NCI-H2171 treated with DMSO at 0.1 percent for 48 hours (cell line): ENCODE results near the gene ZNF804B.

Experiments used
- DNase-seq: peaks from one replicate; lab custom pipeline; 2025; lab: John Stamatoyannopoulos, UW

The ZNF804B gene

DNA sequence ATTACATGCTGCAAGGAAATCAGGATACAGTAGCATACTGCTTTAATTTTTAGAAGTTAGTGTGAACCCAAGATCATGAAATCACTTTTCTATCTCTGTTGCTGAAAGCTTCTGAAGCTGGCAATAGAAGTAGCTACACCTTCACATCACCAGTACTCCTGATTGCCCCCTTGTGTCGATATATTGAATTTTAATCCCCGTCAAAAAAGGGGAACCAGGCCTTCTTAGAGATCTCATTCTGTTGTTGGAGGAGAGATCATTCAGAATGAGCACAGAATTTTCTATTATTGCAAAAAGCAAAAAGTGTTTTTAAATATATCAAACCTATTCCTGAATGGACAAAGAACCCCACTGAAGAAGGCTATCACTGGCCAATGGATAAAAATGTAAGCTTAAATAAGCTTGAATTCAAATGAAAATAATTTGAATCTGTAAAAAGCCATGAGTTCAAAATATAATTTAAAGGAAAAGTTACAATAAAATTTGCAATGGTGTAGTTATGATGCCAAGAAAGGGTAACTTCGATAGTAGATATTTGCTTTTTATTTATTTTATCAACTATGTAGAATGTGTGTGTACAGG, 75.7 kb downstream of the ZNF804B start:
- DNase-seq: peak; percentile 43

DNA sequence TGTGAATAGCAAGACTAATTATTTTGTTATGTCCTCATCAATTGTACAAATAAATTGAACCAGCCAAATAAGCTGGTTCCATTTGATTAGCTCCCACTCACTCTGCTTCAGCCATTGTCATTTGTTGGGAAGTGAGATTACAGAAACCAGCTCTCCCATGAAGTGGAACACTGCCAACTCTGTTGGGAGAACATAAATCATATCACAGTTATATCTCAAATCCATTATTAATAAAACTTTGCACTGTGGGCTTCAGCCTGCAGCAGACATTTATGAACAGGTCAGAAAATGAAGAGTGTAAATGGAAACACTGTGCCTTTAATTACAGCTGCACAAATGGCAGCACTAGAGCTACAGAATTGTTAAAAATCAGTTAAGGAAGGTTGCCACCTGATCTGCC, 82.7 kb downstream of the ZNF804B start:
- DNase-seq: no peak

GRCh38 chr7:88845091-88845490, 85.6 kb downstream of the ZNF804B start:
- DNase-seq: no peak

DNA sequence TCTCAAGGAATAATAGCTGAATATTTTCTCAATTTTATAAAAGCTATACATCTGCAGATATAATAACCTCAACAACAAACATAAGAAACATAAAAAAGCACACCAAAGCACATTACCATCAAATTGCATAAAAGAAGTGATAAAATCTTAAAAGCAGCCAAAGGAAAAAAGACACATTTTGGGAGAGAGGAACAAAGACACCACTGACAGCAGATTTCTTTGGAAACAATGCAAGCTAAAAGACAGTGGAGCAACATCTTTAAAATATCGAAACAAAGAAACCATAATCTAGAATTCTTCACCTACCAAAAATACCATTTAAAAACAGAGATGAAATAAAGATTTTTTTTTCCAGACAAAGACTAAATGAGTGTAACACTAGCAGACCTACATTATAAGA, 91.7 kb downstream of the ZNF804B start:
- no peak for DNase-seq

DNA sequence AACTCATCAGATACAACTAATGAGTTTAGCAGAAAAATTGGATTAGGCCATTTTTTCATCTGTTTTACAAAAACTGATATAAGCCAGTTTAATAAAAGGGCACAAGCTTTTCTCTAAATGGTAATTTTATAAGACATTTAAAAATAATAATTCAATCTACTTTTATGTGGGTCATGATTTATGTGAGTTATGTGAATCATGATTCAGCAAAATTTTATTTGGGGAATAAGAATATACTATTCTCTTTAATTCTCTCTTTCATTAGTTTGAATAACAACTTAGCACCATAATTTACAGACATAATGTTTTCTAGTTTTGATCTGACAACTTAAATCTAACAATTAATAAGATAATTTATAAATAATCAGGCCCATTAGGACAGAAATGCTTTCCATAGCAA, 99.8 kb downstream of the ZNF804B start:
- DNase-seq: no peak

GRCh38 chr7:88866265-88866863, 106.9 kb downstream of the ZNF804B start:
- DNase-seq: no peak

GRCh38 chr7:88867158-88867557, 107.7 kb downstream of the ZNF804B start:
- no peak for DNase-seq

DNA sequence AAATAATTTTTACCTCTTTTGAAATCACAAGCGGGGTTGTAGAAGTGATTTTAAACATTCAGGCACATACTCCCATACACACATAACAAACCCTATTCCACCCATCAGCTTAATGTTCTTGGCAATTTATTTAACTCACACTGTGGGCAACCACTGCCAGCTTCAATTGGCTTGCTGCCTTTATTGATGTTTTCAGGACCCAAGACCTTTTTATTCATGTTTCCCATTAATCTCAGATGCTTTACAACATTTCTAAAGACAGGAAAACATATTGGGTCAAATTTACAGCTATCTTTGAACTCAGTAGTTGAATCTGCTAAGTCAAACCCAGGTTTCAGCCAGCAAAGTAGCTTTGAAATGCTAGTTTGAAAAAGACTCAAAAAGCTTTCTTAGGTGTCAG, 109.0 kb downstream of the ZNF804B start:
- no peak for DNase-seq

GRCh38 chr7:88881136-88881535, 121.6 kb downstream of the ZNF804B start:
- DNase-seq: no peak

DNA sequence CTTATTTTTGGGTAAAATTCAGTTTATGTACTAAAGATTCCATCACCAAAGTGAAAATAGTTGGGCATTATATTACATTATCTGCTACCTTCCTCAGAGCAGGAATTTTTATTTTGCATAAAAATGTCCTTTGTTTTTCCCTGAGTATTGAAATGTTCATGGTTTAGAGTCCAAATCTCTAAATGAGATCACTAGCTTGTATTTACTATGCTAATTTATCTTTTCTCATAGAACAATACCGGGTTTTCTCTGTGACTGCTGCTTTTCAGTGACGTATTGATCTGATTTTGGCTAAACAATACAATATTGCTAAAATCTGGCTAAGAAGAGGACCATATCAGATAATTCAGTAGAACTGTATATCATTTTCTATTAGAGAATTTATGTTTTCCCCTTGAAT, 125.6 kb downstream of the ZNF804B start:
- DNase-seq: no peak

- DNase-seq: no peak
These were observed 129.2 kb downstream of the ZNF804B start for GRCh38 chr7:88888684-88889083.

- DNase-seq: no peak
These were observed 151.0 kb downstream of the ZNF804B start for GRCh38 chr7:88910516-88910915.

GRCh38 chr7:88912852-88913251, 153.4 kb downstream of the ZNF804B start:
- no peak for DNase-seq

- DNase-seq: no peak
These were observed 156.1 kb downstream of the ZNF804B start for GRCh38 chr7:88915615-88916014.

DNA sequence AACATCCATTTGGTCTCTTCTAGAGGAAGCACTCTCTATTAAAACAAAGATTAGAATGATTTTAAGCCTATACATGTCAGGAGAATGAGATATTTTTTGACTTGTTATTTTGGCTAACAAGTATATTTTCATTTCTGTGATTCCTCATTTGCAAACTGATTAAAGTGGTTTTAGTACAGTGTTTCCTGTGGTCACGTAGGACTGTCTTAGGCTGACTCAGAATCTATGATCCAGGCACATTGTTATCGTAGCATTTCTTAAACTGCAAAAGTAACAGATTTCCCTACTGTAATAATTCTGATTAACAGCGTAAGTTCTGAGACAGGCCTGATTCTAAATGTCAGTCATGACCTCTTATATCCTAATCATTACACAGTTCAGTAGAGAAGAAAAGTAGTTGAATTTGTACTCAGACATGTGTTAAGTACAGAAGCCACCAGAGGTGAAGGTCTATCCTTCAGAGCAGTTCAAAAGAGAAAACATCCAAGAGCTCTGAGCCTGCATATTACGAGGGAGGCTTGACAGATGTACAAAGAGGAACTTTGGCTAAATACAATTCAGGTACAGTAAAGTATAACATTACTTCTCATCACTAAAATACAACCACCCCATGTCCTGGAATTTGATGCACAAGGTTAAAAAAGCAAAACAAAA, 160.1 kb downstream of the ZNF804B start:
- DNase-seq: no peak

DNA sequence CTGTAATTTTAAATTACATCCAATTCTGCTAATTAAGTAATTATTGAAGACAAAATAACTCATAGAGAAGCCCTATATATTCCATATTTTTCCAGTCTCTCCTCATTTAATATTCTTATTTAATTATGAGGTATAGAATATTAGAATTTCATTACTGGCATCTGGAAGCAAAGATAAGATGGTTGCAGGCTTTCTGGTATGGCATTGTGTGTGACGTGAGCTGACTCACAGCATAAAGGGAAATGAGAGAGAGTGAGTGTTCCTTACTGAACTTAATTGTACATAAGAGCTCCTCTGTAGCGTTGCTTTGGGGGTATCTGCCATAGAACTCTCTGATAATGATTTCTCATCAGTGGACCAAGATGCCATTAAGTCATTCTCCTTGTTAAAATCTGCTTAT, 163.4 kb downstream of the ZNF804B start:
- no peak for DNase-seq

GRCh38 chr7:88928276-88928675, 168.8 kb downstream of the ZNF804B start:
- DNase-seq: no peak

DNA sequence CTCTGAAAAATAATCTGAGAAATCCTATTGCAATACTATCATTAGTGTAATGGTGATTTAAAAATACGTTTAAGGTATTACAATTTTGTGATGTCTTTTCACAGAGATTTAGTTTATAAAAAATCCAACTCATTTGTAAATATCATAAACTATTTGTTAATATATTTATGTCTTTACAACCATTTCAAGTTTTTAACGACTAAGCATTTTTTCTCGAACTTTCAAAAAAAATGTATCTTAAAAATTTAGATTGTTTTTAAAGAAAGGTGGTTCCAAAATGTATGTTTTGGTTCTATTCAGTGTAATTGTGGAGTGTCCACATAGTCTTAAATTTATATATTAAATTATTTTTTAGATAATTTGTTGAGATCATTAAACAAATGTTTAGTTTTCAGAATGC, 170.2 kb downstream of the ZNF804B start:
- DNase-seq: no peak

DNA sequence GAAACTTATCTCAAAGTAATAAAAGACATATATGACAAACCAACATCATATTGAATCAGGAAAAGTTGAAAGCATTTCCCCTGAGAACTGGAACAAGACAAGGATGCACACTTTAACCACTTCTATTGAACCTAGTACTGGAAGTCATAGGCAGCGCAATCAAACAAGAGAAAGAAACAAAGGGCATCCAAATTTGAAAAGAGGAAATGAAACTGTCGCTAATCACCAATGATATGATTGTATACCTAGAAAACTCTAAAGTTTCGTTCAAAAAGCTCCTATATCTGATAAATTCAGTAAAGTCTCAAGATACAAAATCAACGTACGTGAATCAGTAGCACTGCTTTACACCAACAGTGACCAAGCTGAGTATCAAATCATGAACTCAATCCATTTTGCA, 173.8 kb downstream of the ZNF804B start:
- no peak for DNase-seq

GRCh38 chr7:88942815-88943501, 183.5 kb downstream of the ZNF804B start:
- no peak for DNase-seq

DNA sequence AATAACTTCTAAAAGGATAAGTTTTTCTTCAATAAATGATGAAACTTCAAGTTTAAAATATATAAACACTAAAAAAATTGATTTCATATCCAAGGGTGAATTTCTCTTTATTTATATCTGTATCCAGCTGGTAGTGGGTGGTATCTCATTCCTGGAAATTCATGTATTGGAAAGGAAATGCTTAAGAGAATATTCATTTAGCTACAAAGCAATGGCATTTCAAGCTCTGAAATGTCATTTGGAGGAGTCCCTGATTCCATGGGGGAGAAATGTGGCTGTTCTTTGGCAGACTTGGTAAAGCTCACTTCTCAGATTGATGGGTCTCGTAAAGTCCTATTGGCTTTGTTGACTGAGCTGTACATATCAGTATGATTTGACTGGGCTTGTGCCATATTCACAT, 192.3 kb downstream of the ZNF804B start:
- no peak for DNase-seq

- DNase-seq: no peak
These were observed 204.9 kb downstream of the ZNF804B start for GRCh38 chr7:88964418-88964817.

DNA sequence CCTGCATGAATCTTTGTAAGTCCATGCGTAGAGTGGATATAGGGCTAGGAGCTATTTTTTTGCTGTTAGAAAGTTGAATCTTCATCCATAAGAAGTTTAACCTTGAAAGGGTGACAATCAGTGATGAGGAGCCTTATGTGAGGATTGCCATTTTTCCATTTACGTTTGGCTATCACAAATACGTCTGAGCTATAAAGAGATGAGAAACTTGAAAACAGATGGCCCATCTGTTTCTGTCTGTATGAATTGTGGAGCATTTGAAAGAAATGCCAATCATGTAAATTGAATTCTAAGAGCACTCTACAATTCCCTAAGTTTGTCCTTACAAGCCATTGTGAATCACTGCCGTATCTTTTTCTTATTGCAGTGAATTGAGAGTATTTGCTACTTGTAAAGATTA, 205.9 kb downstream of the ZNF804B start:
- no peak for DNase-seq
